ENCODE data around the gene CPHXL2.

CPHXL2 gene

DNA sequence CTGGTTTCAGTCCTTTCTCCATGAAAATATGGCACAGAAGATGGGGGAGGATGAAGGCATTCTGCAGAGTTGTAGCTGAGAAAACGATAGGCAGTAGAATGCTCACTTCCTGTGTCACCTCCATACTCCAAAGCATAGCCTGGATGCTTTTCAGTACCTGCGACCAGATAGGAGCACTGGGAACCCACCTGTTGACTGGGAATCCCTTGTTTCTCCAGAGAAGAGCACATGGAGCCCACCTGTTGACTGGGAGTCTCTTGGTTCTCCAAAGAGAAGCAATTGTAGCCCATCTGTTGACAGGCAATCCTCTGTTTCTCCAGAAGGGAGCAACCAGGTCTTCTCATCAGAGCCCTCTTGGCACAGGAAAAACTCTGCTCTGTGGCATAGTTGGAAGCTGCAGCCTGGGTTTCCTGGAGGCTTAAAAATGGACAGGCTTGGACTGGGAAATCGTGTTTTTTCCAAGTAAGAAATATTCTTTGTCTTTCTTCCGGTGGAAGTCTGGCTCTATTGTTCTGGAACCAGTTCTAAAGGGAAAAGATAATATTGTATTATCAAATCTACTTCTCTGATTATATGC is 16.0 kb downstream of the CPHXL2 start:
- TF ChIP-seq, protein P1, sequence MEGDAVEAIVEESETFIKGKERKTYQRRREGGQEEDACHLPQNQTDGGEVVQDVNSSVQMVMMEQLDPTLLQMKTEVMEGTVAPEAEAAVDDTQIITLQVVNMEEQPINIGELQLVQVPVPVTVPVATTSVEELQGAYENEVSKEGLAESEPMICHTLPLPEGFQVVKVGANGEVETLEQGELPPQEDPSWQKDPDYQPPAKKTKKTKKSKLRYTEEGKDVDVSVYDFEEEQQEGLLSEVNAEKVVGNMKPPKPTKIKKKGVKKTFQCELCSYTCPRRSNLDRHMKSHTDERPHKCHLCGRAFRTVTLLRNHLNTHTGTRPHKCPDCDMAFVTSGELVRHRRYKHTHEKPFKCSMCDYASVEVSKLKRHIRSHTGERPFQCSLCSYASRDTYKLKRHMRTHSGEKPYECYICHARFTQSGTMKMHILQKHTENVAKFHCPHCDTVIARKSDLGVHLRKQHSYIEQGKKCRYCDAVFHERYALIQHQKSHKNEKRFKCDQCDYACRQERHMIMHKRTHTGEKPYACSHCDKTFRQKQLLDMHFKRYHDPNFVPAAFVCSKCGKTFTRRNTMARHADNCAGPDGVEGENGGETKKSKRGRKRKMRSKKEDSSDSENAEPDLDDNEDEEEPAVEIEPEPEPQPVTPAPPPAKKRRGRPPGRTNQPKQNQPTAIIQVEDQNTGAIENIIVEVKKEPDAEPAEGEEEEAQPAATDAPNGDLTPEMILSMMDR (IDR thresholded peaks at IDR 0.05; ENCODE audit: low read depth, low read length), result no peak
- H3K4me3 ChIP-seq (ENCODE audit: low read depth, low read length), result no peak overlapping the region

DNA sequence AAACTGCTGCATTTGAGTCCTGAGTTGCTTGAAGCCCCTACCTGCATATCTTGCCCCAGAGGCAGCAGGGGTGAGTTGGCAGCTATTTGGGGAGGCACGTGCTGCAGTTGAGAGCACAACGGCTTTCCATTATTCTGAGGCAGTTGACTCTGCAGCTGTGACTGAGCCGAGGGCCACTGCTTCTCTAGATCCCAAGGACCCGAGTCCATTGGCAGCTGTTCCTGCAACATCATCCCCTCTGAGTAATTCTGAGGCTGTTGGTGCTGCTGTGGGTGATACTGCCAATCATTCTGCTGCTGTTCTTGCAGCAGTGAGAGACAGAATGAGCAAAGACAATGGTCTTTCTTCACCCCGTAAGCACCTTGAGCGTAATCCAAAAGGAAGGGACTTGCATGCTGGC is 16.5 kb downstream of the CPHXL2 start:
- TF ChIP-seq, protein P1 (IDR thresholded peaks at IDR 0.05; ENCODE audit: low read depth, low read length), result no peak
- H3K4me3 ChIP-seq (ENCODE audit: low read depth, low read length), result no peak overlapping the region

DNA sequence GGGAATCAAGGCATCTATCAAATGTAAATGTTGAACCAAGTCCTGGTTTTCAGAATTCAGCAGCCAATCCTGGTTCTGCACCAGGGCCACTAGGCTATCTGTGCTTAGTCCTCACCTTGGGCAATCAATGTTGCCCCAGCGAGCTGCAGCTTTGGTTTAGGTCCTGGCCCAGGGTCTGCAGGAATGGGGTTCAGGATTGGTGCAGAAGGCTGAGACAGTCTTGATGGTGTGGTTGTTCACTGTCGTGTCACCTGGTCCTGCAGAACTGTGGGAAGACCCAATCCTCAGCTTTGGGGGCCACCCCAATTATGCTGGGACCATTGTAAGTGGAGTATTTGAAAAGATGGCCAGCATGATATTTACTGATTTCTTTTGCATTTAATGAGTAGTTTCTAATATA is 18.6 kb downstream of the CPHXL2 start:
- TF ChIP-seq, protein P1 (IDR thresholded peaks at IDR 0.05; ENCODE audit: low read depth, low read length), result no peak

DNA sequence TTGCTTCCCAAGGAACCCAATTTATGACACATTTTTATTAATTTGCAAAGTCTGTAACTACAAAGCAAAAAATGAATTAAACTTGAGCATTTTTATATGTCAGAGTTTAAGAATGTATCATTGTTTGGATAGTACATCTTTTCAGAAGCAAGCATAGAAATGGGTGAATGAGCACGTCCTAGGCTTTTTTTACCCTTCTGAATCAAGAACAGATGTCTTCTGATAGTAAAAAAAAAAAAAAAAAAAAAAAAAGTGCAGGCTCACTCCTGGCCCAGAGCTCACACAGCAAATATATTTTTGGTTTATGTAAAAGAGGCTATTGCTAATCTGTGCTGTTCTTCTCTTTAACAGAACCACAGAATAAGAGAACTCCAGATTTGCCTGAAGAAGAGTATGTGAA is 22.9 kb downstream of the CPHXL2 start:
- TF ChIP-seq, protein P1 (IDR thresholded peaks at IDR 0.05; ENCODE audit: low read depth, low read length), result no peak
- no peak overlapping the region for H3K4me3 ChIP-seq (ENCODE audit: low read depth, low read length)

More for the DNA sequence above, 18.6 kb downstream of the CPHXL2 start:
- no peak overlapping the region for H3K4me3 ChIP-seq (ENCODE audit: low read depth, low read length)

DNA sequence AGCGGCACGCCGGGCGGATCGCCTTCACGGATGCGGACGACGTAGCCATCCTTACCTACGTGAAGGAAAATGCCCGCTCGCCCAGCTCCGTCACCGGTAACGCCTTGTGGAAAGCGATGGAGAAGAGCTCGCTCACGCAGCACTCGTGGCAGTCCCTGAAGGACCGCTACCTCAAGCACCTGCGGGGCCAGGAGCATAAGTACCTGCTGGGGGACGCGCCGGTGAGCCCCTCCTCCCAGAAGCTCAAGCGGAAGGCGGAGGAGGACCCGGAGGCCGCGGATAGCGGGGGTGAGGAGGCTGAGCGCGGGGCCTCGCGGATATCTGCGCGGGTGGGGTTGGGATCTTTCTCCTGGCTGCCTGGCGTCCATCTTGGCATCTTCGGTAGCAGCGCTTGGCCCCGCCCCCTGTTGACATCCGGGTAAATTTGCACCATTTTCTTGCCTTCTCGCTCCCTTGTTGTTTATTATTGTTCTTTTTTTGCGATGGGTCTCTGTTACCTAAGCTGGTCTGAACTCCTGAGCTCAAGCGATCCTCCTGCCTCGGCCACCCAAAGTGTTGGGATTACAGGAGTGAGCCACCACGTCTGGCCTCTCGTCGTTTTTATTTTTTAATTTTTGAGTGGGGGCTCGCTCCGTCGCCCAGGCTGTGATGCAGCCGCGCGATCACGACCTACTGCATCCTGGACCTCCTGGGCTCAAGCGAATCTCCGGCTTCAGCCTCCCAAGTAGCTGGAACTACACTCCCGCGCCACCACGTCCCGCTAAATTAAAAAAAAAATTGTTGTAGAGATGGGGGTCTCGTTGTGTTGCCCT is 28.3 kb downstream of the CPHXL2 start:
- H3K4me3 ChIP-seq (ENCODE audit: low read depth, low read length), result peak overlapping the region; percentile 88
- TF ChIP-seq, protein P1 (IDR thresholded peaks at IDR 0.05; ENCODE audit: low read depth, low read length), result no peak

DNA sequence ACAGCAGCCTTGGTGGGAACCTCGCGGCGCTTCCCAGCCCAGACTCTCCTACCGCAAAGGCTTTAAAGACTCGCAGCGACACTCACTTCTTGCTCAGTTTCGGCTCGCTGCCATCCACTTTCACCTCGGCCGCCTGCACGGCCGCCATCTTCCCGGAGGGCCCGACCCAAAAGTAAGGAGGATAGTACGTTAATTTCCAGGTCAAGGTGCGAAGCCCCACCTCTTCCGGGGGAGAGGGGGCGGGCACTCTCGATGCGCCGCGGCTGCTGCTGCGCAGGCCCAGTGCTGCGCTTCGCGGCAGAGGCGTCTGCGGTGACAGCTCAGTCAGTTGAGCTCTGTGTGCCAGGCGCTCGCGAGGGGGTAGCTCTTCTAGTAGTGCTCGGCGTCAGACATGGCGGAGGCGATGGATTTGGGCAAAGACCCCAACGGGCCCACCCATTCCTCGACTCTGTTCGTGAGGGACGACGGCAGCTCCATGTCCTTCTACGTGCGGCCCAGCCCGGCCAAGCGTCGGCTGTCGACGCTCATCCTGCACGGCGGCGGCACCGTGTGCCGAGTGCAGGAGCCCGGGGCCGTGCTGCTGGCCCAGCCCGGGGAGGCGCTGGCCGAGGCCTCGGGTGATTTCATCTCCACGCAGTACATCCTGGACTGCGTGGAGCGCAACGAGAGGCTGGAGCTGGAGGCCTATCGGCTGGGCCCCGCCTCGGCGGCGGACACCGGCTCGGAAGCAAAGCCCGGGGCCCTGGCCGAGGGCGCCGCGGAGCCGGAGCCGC is 29.1 kb downstream of the CPHXL2 start, which contains the start of the genes KARS1 and TERF2IP:
Gene KARS1, minus strand, starts transcription at position 174 of the 773 bp plus-strand sequence. Its CDS starts 26 bp downstream, at position 148.
Gene TERF2IP, plus strand, starts transcription at position 282 of the 773 bp plus-strand sequence. Its CDS starts 110 bp downstream, at position 392.
- peak within 1 kb of the TSS; percentile 88 for H3K4me3 ChIP-seq (ENCODE audit: low read depth, low read length)
- TF ChIP-seq, protein P1 (IDR thresholded peaks at IDR 0.05; ENCODE audit: low read depth, low read length), result no peak

Data from WI38 (cell line).